Measurements from ENCODE around the gene TJP1. TPM values are rescaled to one million over a fixed set of nuclear protein-coding genes. Genes with fewer than 3 reads are reported as not detected.

Gene TJP1
- polyA plus RNA-seq, 1 donor (not counting 4 experiments of a cell fraction or from before 2014, with no cell fraction given): 54.7 TPM

DNA sequence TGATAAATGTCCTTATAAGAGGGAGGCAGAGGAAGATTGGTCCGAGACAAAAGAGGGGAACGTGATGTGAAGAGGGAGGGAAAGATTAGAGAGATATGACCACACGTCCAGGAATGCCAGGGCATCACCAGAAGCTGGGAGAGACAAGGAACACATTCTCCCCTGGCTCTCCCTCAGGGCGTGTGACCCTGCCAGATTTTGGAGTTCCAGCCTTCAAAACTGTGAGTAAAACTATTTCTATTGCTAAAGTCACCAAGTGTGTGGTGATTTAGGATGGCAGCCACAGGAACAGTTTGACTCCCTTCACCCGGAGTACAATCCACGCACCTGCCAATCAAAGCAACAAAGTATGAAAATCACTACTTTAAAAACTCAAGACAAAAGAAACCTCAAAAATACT lies 32.1 kb upstream of the TJP1 start:
- H3K4me2 ChIP-seq (ENCODE audit: control insufficient read depth, extremely low read depth, insufficient read depth, low read depth, low read length): peak overlapping the region; percentile 2
- H4K20me1 ChIP-seq (ENCODE audit: control insufficient read depth, extremely low read depth, insufficient read depth, low read length): no peaks in the 10 kb centered on the region
- dilution Hi-C loops (cut with MboI; ENCODE audit: extremely low pct_ligation_motif_present, low sequenced_read_pairs): no loop called here
- H3K27ac ChIP-seq (ENCODE audit: control insufficient read depth, insufficient read depth, low read length): no peak overlapping the region
- H3K9me3 ChIP-seq (ENCODE audit: control insufficient read depth, low read depth, low read length): no peaks in the 10 kb centered on the region
- H3K79me2 ChIP-seq (ENCODE audit: control insufficient read depth, insufficient read depth, low read length): no peaks in the 10 kb centered on the region
- peak; percentile 9 for DNase-seq (ENCODE audit: low read depth, low spot score)
- H3K27me3 ChIP-seq (ENCODE audit: control insufficient read depth, extremely low read depth, insufficient read depth, low read length): no peaks in the 10 kb centered on the region
- H2AFZ ChIP-seq (ENCODE audit: control insufficient read depth, low read length): no peak overlapping the region
- peaks cover 18% of the 10 kb centered on the region for H3K4me1 ChIP-seq (ENCODE audit: control insufficient read depth, extremely low read depth, insufficient read depth, low read length)
- H3K36me3 ChIP-seq (ENCODE audit: control insufficient read depth in 2 of 2, extremely low read depth in 1 of 2, insufficient read depth in 2 of 2, low read length in 2 of 2): no peaks in the 10 kb centered on the region
- no peaks in the 10 kb centered on the region for H3K9me1 ChIP-seq (ENCODE audit: control insufficient read depth, extremely low read depth, insufficient read depth, low read length)
- H3K4me3 ChIP-seq (ENCODE audit: control insufficient read depth in 2 of 3, extremely low read depth in 1 of 3, insufficient read depth in 2 of 3, low read depth in 1 of 3, low read length in 3 of 3): no peak overlapping the region
- no peak for TF ChIP-seq EZH2 (IDR thresholded peaks at IDR 0.05; ENCODE audit: low read length)
- no peak for TF ChIP-seq CTCF (optimal IDR thresholded peaks at IDR 0.05 in 1 of 3, IDR thresholded peaks at IDR 0.05 in 1 of 3, conservative IDR thresholded peaks at IDR 0.05 in 1 of 3; ENCODE audit: extremely low read depth in 1 of 3, insufficient read depth in 2 of 3, low read length in 3 of 3)
- no peak overlapping the region for H3K9ac ChIP-seq (ENCODE audit: control insufficient read depth, extremely low read depth, insufficient read depth, low read length)
- FAIRE-seq: peak; percentile 81

GRCh38 chr15:29853211-29853987 lies 31.1 kb upstream of the TJP1 start:
- no peak overlapping the region for H3K27ac ChIP-seq (ENCODE audit: control insufficient read depth, insufficient read depth, low read length)
- no peak for TF ChIP-seq CTCF (optimal IDR thresholded peaks at IDR 0.05 in 1 of 3, IDR thresholded peaks at IDR 0.05 in 1 of 3, conservative IDR thresholded peaks at IDR 0.05 in 1 of 3; ENCODE audit: extremely low read depth in 1 of 3, insufficient read depth in 2 of 3, low read length in 3 of 3)
- TF ChIP-seq EZH2 (IDR thresholded peaks at IDR 0.05; ENCODE audit: low read length): no peak
- no peaks in the 10 kb centered on the region for H3K9me3 ChIP-seq (ENCODE audit: control insufficient read depth, low read depth, low read length)
- H3K4me1 ChIP-seq (ENCODE audit: control insufficient read depth, extremely low read depth, insufficient read depth, low read length): peaks cover 23% of the 10 kb centered on the region
- H3K27me3 ChIP-seq (ENCODE audit: control insufficient read depth, extremely low read depth, insufficient read depth, low read length): no peaks in the 10 kb centered on the region
- H3K36me3 ChIP-seq (ENCODE audit: control insufficient read depth in 2 of 2, extremely low read depth in 1 of 2, insufficient read depth in 2 of 2, low read length in 2 of 2): no peaks in the 10 kb centered on the region
- no peak overlapping the region for H3K4me2 ChIP-seq (ENCODE audit: control insufficient read depth, extremely low read depth, insufficient read depth, low read depth, low read length)
- H3K9ac ChIP-seq (ENCODE audit: control insufficient read depth, extremely low read depth, insufficient read depth, low read length): no peak overlapping the region
- H3K4me3 ChIP-seq (ENCODE audit: control insufficient read depth in 2 of 3, extremely low read depth in 1 of 3, insufficient read depth in 2 of 3, low read depth in 1 of 3, low read length in 3 of 3): no peak overlapping the region
- no peaks in the 10 kb centered on the region for H3K79me2 ChIP-seq (ENCODE audit: control insufficient read depth, insufficient read depth, low read length)
- DNase-seq (ENCODE audit: low read depth, low spot score) (no peak), FAIRE-seq (no peak)
- H4K20me1 ChIP-seq (ENCODE audit: control insufficient read depth, extremely low read depth, insufficient read depth, low read length): no peaks in the 10 kb centered on the region
- dilution Hi-C loops (cut with MboI; ENCODE audit: extremely low pct_ligation_motif_present, low sequenced_read_pairs): no loop called here
- H3K9me1 ChIP-seq (ENCODE audit: control insufficient read depth, extremely low read depth, insufficient read depth, low read length): no peaks in the 10 kb centered on the region
- H2AFZ ChIP-seq (ENCODE audit: control insufficient read depth, low read length): no peak overlapping the region
